Smooth muscle cell (in vitro differentiated cells): ENCODE results near the gene CACNA1B. TPM values are rescaled to one million over a fixed set of nuclear protein-coding genes. Genes with fewer than 3 reads are reported as not detected.

ENCODE experiments used
- DNase-seq: peaks from one replicate; lab custom pipeline; 2025; ENCODE audit not compliant: unreplicated experiment; lab: John Stamatoyannopoulos, UW
- H2AFZ ChIP-seq: fragments of 200-600 bp; sonication (generic); 2 replicates; pipeline ENCODE4 v1.6.0; 2016; ENCODE audit warnings: antibody characterized with exemption, low read depth, mild to moderate bottlenecking
- H3F3A ChIP-seq: fragments of 200-600 bp; sonication (generic); 2 replicates; pipeline ENCODE4 v1.6.0; 2017; ENCODE audit warnings: antibody characterized with exemption, low read depth
- H3K27ac ChIP-seq: fragments of 200-600 bp; sonication (generic); 2 replicates; pipeline ENCODE4 v1.5.1; 2016; ENCODE audit warnings: low read depth, mild to moderate bottlenecking
- H3K27me3 ChIP-seq: fragments of 200-600 bp; sonication (generic); 2 replicates; pipeline ENCODE4 v1.6.1; 2016; ENCODE audit warnings: low read depth, mild to moderate bottlenecking
- H3K36me3 ChIP-seq: fragments of 200-600 bp; sonication (generic); 2 replicates; pipeline ENCODE4 v1.5.1; 2016; ENCODE audit warnings: low read depth
- H3K4me1 ChIP-seq: fragments of 200-600 bp; sonication (generic); 2 replicates; pipeline ENCODE4 v1.5.1; 2016; ENCODE audit warnings: low read depth
- H3K4me2 ChIP-seq: fragments of 200-600 bp; sonication (generic); 2 replicates; pipeline ENCODE4 v1.6.0; 2016; ENCODE audit warnings: mild to moderate bottlenecking
- H3K4me3 ChIP-seq: fragments of 200-600 bp; sonication (generic); 2 replicates; pipeline ENCODE4 v1.5.1; 2016; ENCODE audit warnings: mild to moderate bottlenecking
- H3K79me2 ChIP-seq: fragments of 200-600 bp; sonication (generic); 2 replicates; pipeline ENCODE4 v1.6.0; 2016; ENCODE audit warnings: low read depth, mild to moderate bottlenecking
- H3K9ac ChIP-seq: fragments of 200-600 bp; sonication (generic); 2 replicates; pipeline ENCODE4 v1.6.0; 2016; ENCODE audit warnings: low read depth
- H3K9me3 ChIP-seq: fragments of 200-600 bp; sonication (generic); replicated peaks from 2 replicates; pipeline ENCODE4 v1.5.1; 2016; ENCODE audit warnings: low read depth
- H4K20me1 ChIP-seq: fragments of 200-600 bp; sonication (generic); 2 replicates; pipeline ENCODE4 v1.6.0; 2016; ENCODE audit warnings: low read depth
- WGBS: methylation state at CpG from one replicate; pipeline ENCODE4 v1.1.7; 2016; ENCODE audit warnings: low lambda C conversion rate; 5-methylcytosine and 5-hydroxymethylcytosine counted together
- polyA plus RNA-seq: library from polyadenylated mRNA; unstranded; fragments of >200 nt; fragmentation: Nextera tagmentation; extraction: Ambion mirVana; gene quantifications from 2 replicates; pipeline ENCODE4 v1.2.1, GENCODE V29; 2016
- total RNA-seq: library from RNA; depleted of rRNA; stranded (reverse); fragments of >200 nt; gene quantifications from 2 replicates; pipeline ENCODE4 v1.2.3, GENCODE V29; 2014
- TF ChIP-seq, protein P1 (sequence below): fragments of 200-600 bp; sonication (generic); IDR thresholded peaks from 2 replicates; pipeline ENCODE4 v1.5.1; 2017; ENCODE audit warnings: borderline replicate concordance, mild to moderate bottlenecking, antibody characterized with exemption; ENCODE audit not compliant: insufficient read depth, poor library complexity, severe bottlenecking

CACNA1B gene
- total and polyA plus RNA-seq, 2 experiments from 2014 or later: 0.09 to 0.23 TPM

DNA sequence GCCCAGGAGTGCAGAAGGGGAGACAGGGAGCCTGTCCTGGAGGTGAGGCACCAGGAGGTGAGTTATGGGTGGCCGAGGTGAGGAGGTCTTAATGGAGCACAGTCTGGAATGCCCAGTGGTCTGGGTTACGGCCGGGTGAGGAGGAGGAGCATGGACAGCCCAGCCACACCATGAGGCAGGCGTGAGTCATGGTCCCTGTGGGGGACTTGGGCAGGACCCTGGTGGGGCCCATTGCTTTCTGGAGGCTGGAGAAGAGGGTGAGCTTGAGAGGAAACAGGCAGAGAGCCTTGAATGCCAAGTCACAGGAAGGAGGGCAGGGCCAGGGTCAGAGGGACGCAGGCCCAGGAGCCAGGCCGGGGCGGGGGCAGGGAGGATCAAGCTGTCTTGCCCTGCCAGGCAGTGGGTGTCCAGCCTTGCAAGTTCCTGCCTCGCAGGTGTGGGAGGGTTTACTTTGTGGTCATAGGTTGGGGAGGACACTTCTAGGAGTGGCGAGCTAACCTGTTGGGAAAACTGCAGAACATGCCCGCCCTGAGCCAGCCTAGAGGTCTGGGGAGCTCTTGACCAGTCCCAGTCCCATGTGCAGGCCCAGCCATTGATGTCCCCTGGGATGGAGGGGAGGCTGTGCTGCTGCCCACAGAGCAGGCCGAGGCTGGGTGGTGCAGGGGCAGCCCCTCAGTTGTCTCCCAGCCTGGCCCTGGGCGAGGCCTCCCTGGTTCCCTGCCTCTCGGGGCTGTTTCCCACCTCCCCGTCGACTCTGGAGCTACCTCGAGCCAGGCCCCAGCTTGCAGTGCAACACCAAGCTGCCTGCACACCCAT lies 2.8 kb downstream of the CACNA1B start:
- no peak overlapping the region for H3K4me2 ChIP-seq
- DNase-seq: no peak
- H3K4me3 ChIP-seq: no peak overlapping the region
- no peaks in the 10 kb centered on the region for H3F3A ChIP-seq
- H3K27me3 ChIP-seq: peaks cover 33% of the 10 kb centered on the region
- H3K27ac ChIP-seq: no peak overlapping the region
- TF ChIP-seq, protein P1, sequence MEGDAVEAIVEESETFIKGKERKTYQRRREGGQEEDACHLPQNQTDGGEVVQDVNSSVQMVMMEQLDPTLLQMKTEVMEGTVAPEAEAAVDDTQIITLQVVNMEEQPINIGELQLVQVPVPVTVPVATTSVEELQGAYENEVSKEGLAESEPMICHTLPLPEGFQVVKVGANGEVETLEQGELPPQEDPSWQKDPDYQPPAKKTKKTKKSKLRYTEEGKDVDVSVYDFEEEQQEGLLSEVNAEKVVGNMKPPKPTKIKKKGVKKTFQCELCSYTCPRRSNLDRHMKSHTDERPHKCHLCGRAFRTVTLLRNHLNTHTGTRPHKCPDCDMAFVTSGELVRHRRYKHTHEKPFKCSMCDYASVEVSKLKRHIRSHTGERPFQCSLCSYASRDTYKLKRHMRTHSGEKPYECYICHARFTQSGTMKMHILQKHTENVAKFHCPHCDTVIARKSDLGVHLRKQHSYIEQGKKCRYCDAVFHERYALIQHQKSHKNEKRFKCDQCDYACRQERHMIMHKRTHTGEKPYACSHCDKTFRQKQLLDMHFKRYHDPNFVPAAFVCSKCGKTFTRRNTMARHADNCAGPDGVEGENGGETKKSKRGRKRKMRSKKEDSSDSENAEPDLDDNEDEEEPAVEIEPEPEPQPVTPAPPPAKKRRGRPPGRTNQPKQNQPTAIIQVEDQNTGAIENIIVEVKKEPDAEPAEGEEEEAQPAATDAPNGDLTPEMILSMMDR: no peak
- H4K20me1 ChIP-seq: no peaks in the 10 kb centered on the region
- H3K9ac ChIP-seq: no peak overlapping the region
- no peaks in the 10 kb centered on the region for H3K36me3 ChIP-seq
- H3K4me1 ChIP-seq: peaks cover 4% of the 10 kb centered on the region
- H2AFZ ChIP-seq: no peak overlapping the region
- no peaks in the 10 kb centered on the region for H3K9me3 ChIP-seq
- H3K79me2 ChIP-seq: no peaks in the 10 kb centered on the region
- 92% methylated on average over 16 of the region's 16 CpGs for WGBS

DNA sequence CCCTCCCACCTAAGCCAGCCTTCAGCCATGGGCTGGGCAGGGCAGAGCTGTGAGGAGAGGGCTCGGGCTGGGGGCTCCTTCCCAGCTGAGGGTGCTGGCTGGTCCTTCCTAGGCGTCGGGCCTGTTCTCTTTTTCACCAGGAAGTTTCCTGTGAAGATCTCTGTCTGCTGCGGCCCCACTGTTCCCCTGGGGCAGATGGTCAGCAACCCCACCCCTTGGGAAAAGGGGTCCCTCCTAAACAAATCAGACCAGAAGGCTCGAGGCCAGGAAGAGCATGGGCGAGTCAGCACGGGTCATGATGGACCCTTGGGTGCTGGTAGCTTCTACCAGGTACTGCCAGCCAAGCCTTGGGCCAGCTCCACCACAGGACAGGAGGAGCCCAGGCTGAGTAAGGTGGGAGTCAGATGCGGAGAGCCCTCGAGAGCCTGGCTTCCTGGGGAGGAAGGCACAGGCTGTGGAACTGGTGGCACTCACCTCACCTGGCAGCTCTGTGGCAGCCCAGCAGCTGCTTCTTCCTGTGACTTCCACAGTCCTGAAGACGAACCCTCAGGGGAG lies 3.5 kb downstream of the CACNA1B start:
- H4K20me1 ChIP-seq: no peaks in the 10 kb centered on the region
- peaks cover 4% of the 10 kb centered on the region for H3K4me1 ChIP-seq
- H2AFZ ChIP-seq: no peak overlapping the region
- no peaks in the 10 kb centered on the region for H3F3A ChIP-seq
- WGBS: 86% methylated on average over 10 of the region's 10 CpGs
- peaks cover 26% of the 10 kb centered on the region for H3K27me3 ChIP-seq
- no peak for DNase-seq
- no peak overlapping the region for H3K27ac ChIP-seq
- TF ChIP-seq, protein P1: no peak
- no peak overlapping the region for H3K4me3 ChIP-seq
- H3K4me2 ChIP-seq: no peak overlapping the region
- no peaks in the 10 kb centered on the region for H3K36me3 ChIP-seq
- no peaks in the 10 kb centered on the region for H3K9me3 ChIP-seq
- no peaks in the 10 kb centered on the region for H3K79me2 ChIP-seq
- H3K9ac ChIP-seq: no peak overlapping the region

DNA sequence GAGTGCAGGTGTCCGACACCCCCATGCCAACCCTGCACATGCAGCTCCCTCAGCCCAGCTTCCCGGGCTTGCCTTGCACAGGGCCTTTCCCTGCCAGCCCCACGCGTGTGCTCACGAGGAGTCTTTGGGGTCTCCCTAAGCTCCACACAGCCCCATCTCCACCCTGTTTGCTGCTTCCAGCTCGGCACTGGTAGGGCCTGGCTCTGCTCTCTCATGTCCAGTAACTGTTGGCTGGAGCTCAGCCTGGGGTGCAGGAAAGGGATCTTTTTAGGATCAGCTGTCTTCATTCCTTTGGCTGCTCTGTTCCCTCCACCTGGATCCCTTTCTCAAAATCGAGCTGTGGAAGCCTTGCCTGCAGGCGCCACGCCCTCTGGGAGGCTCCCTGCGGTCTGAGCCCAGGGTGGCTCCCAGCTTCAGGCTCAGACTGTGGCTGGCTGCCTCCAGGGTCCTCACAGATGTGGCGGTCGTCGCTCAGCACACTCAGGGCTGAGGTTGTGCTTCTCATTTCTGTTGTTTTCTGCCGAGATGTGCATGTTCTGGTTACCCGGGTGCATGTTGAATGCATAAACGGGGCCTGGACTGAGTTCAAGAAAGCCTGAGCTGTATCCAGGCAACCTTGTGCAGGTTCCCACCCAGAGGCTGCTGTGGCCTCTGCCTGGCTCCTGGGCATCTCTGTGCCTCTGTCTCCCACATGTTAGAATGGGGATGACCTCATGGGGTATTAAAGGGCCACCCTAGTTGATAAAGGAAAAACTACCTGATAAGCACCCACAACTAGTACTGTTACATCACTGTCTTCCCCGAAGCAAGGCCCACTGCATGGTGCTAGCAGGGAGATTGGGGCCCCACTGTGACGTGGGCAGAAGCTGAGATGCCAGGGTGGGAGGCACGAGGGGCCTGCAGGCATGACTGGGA lies 4.3 kb downstream of the CACNA1B start:
- WGBS: 87% methylated on average over 19 of the region's 19 CpGs
- no peaks in the 10 kb centered on the region for H3F3A ChIP-seq
- no peaks in the 10 kb centered on the region for H3K36me3 ChIP-seq
- H3K27ac ChIP-seq: no peak overlapping the region
- H3K4me1 ChIP-seq: peaks cover 4% of the 10 kb centered on the region
- no peak for DNase-seq
- H3K4me2 ChIP-seq: no peak overlapping the region
- no peaks in the 10 kb centered on the region for H3K79me2 ChIP-seq
- H3K9me3 ChIP-seq: no peaks in the 10 kb centered on the region
- H3K27me3 ChIP-seq: peaks cover 18% of the 10 kb centered on the region
- TF ChIP-seq, protein P1: no peak
- H2AFZ ChIP-seq: no peak overlapping the region
- no peak overlapping the region for H3K4me3 ChIP-seq
- no peaks in the 10 kb centered on the region for H4K20me1 ChIP-seq
- H3K9ac ChIP-seq: no peak overlapping the region
